Ishikawa (cell line): ENCODE data around the gene PLEKHA6.

Experiments used
- CEBPB ChIP-seq: IDR thresholded peaks from 2 replicates; pipeline ENCODE4 v1.6.1; 2012
- CREB1 ChIP-seq: IDR thresholded peaks from 2 replicates; pipeline ENCODE4 v1.6.1; 2012; ENCODE audit warnings: low read depth
- EGR1 ChIP-seq: IDR thresholded peaks from 2 replicates; pipeline ENCODE4 v1.6.1; 2012
- EP300 ChIP-seq: IDR thresholded peaks from 2 replicates; pipeline ENCODE4 v1.6.1; 2012; ENCODE audit warnings: borderline replicate concordance
- FOXM1 ChIP-seq: IDR thresholded peaks from 2 replicates; pipeline ENCODE4 v1.6.1; 2012; ENCODE audit warnings: low read depth, borderline replicate concordance
- MAX ChIP-seq: IDR thresholded peaks from 2 replicates; pipeline ENCODE4 v1.6.1; 2012
- NFIC ChIP-seq: IDR thresholded peaks from 2 replicates; pipeline ENCODE4 v1.6.1; 2012
- RAD21 ChIP-seq: IDR thresholded peaks from 2 replicates; pipeline ENCODE4 v1.6.1; 2012; ENCODE audit warnings: low read depth
- REST ChIP-seq: IDR thresholded peaks from 2 replicates; pipeline ENCODE4 v1.6.1; 2012; ENCODE audit warnings: low read depth, mild to moderate bottlenecking
- TAF1 ChIP-seq: IDR thresholded peaks from 2 replicates; pipeline ENCODE4 v1.6.1; 2012; ENCODE audit warnings: low read depth, mild to moderate bottlenecking
- TCF12 ChIP-seq: IDR thresholded peaks from 2 replicates; pipeline ENCODE4 v1.6.1; 2012; ENCODE audit warnings: low read depth
- TEAD4 ChIP-seq: IDR thresholded peaks from 2 replicates; pipeline ENCODE4 v1.6.1; 2012
- USF1 ChIP-seq: IDR thresholded peaks from 2 replicates; pipeline ENCODE4 v1.6.1; 2012
- YY1 ChIP-seq: IDR thresholded peaks from 2 replicates; pipeline ENCODE4 v1.6.1; 2012; ENCODE audit warnings: low read depth
- ZBTB7A ChIP-seq: IDR thresholded peaks from 2 replicates; pipeline ENCODE4 v1.6.1; 2012; ENCODE audit warnings: low read depth

The PLEKHA6 gene

GRCh38 chr1:204199579-204199978 is 160.2 kb downstream of the PLEKHA6 start:
- TF ChIP-seq YY1 (no peak), TCF12 (no peak), CREB1 (no peak), FOXM1 (no peak), TEAD4 (no peak), TAF1 (no peak), EGR1 (no peak)

- no peak for TF ChIP-seq REST
- peak; percentile 73 for TF ChIP-seq TEAD4
- peak; percentile 40; the same call in 1 of the 2 replicates for TF ChIP-seq RAD21
- no peak for TF ChIP-seq YY1
- no peak for TF ChIP-seq NFIC
- no peak for TF ChIP-seq CEBPB
- no peak for TF ChIP-seq EP300
- TF ChIP-seq CREB1, result no peak
- no peak for TF ChIP-seq FOXM1
- TF ChIP-seq MAX, result no peak
- TF ChIP-seq TAF1, result no peak
- TF ChIP-seq EGR1, result no peak
- no peak for TF ChIP-seq USF1
These were observed 161.1 kb downstream of the PLEKHA6 start for GRCh38 chr1:204198348-204199340.

GRCh38 chr1:204197068-204197467 is 162.7 kb downstream of the PLEKHA6 start:
- no peak for TF ChIP-seq NFIC
- TF ChIP-seq TCF12, result no peak
- TF ChIP-seq REST, result no peak
- no peak for TF ChIP-seq CEBPB
- TF ChIP-seq CREB1, result no peak
- no peak for TF ChIP-seq MAX
- TF ChIP-seq USF1, result no peak

GRCh38 chr1:204196068-204196795 is 163.5 kb downstream of the PLEKHA6 start, which contains the start of gene KISS1:
Gene KISS1, minus strand, starts transcription at chr1:204196491. Its CDS starts 3,615 bp downstream, at chr1:204192876.
- TF ChIP-seq CEBPB (no peak), CREB1 (no peak), FOXM1 (no peak), ZBTB7A (no peak), REST (no peak), TEAD4 (no peak), RAD21 (no peak), EP300 (no peak)
